H9 (cell line): ENCODE measurements around the gene TENT5C. TPM values are rescaled to one million over a fixed set of nuclear protein-coding genes. Genes with fewer than 3 reads are reported as not detected.

Experiments
- DNase-seq: peaks from one replicate; pipeline ENCODE4 v3.0.0-alpha.2; 2017
- H2AFZ ChIP-seq: one replicate; pipeline ENCODE4 v1.6.1; 2013; ENCODE audit warnings: mild to moderate bottlenecking, low read length, control low read depth, moderate library complexity
- H2AK5ac ChIP-seq: 2 replicates; pipeline ENCODE4 v1.6.1; 2013; ENCODE audit warnings: low read length, control low read depth, mixed read lengths; ENCODE audit not compliant: insufficient read length
- H2BK120ac ChIP-seq: one replicate; pipeline ENCODE4 v1.6.1; 2013; ENCODE audit warnings: low read depth, mild to moderate bottlenecking, low read length, control low read depth, inconsistent platforms; ENCODE audit not compliant: poor library complexity, severe bottlenecking
- H2BK12ac ChIP-seq: 2 replicates; pipeline ENCODE4 v1.6.1; 2013; ENCODE audit warnings: low read length, control low read depth, mixed read lengths, low read depth; ENCODE audit not compliant: insufficient read length
- H2BK15ac ChIP-seq: 2 replicates; pipeline ENCODE4 v1.6.1; 2013; ENCODE audit warnings: low read depth, low read length, control low read depth
- H2BK20ac ChIP-seq: one replicate; pipeline ENCODE4 v1.6.1; 2013; ENCODE audit warnings: low read depth, mild to moderate bottlenecking, low read length, control low read depth, inconsistent platforms; ENCODE audit not compliant: poor library complexity, severe bottlenecking
- H2BK5ac ChIP-seq: 2 replicates; pipeline ENCODE4 v1.6.1; 2013; ENCODE audit warnings: low read length, control low read depth, mixed read lengths; ENCODE audit not compliant: insufficient read length
- H3K14ac ChIP-seq: 2 replicates; pipeline ENCODE4 v1.6.1; 2013; ENCODE audit warnings: low read length, control low read depth; ENCODE audit not compliant: insufficient read depth
- H3K18ac ChIP-seq: 2 replicates; pipeline ENCODE4 v1.6.1; 2013; ENCODE audit warnings: low read depth, mild to moderate bottlenecking, mixed read lengths, low read length, control low read depth; ENCODE audit not compliant: insufficient read length
- H3K23ac ChIP-seq: 2 replicates; pipeline ENCODE4 v1.6.1; 2013; ENCODE audit warnings: low read length, control low read depth, mixed read lengths, low read depth; ENCODE audit not compliant: insufficient read length
- H3K23me2 ChIP-seq: 2 replicates; pipeline ENCODE4 v1.6.1; 2013; ENCODE audit warnings: low read depth, mild to moderate bottlenecking, mixed read lengths, low read length, control low read depth; ENCODE audit not compliant: insufficient read length, poor library complexity, severe bottlenecking
- H3K27ac ChIP-seq: 2 replicates; pipeline ENCODE4 v1.5.1; 2013; ENCODE audit warnings: low read length, control low read depth, mixed read lengths, low read depth; ENCODE audit not compliant: insufficient read length
- H3K27me3 ChIP-seq: 2 replicates; pipeline ENCODE4 v1.6.1; 2013; ENCODE audit warnings: low read length, control low read depth, inconsistent platforms; ENCODE audit not compliant: insufficient read depth
- H3K4ac ChIP-seq: 2 replicates; pipeline ENCODE4 v1.6.1; 2013; ENCODE audit warnings: low read depth, mild to moderate bottlenecking, control low read depth, inconsistent platforms, low read length, moderate library complexity
- H3K4me1 ChIP-seq: 2 replicates; pipeline ENCODE4 v1.6.1; 2013; ENCODE audit warnings: low read length, control low read depth, inconsistent platforms; ENCODE audit not compliant: insufficient read depth
- H3K4me2 ChIP-seq: 2 replicates; pipeline ENCODE4 v1.6.1; 2013; ENCODE audit warnings: low read length, control low read depth, mixed read lengths; ENCODE audit not compliant: insufficient read length, insufficient read depth
- H3K56ac ChIP-seq: 2 replicates; pipeline ENCODE4 v1.6.1; 2013; ENCODE audit warnings: low read depth, mild to moderate bottlenecking, mixed read lengths, low read length, control low read depth; ENCODE audit not compliant: insufficient read length
- H3K79me1 ChIP-seq: 2 replicates; pipeline ENCODE4 v1.6.1; 2013; ENCODE audit warnings: low read depth, mild to moderate bottlenecking, moderate library complexity, low read length, control low read depth, inconsistent platforms; ENCODE audit not compliant: insufficient read depth, poor library complexity, severe bottlenecking
- H3K79me2 ChIP-seq: 2 replicates; pipeline ENCODE4 v1.6.1; 2013; ENCODE audit warnings: low read length, control low read depth, inconsistent platforms; ENCODE audit not compliant: insufficient read depth
- H3K9ac ChIP-seq: 2 replicates; pipeline ENCODE4 v1.6.1; 2013; ENCODE audit warnings: low read length, control low read depth, mixed read lengths; ENCODE audit not compliant: insufficient read length; ENCODE audit errors: extremely low read depth
- H3K9me3 ChIP-seq: one replicate; pipeline ENCODE4 v1.6.1; 2013; ENCODE audit warnings: low read depth, low read length, inconsistent platforms; ENCODE audit not compliant: control insufficient read depth
- H3T11ph ChIP-seq: one replicate; pipeline ENCODE4 v1.6.1; 2013; ENCODE audit warnings: mild to moderate bottlenecking, low read length, control low read depth, inconsistent platforms
- H4K20me1 ChIP-seq: one replicate; pipeline ENCODE4 v1.6.1; 2013; ENCODE audit not compliant: control insufficient read depth, insufficient read length, insufficient read depth
- H4K5ac ChIP-seq: 2 replicates; pipeline ENCODE4 v1.6.1; 2013; ENCODE audit warnings: low read depth, mild to moderate bottlenecking, mixed read lengths, low read length, control low read depth; ENCODE audit not compliant: insufficient read length
- H4K8ac ChIP-seq: replicated peaks from 2 replicates; pipeline ENCODE4 v1.6.1; 2013; ENCODE audit warnings: low read length, control low read depth, mixed read lengths, low read depth; ENCODE audit not compliant: insufficient read length
- H4K91ac ChIP-seq: 2 replicates; pipeline ENCODE4 v1.6.1; 2013; ENCODE audit warnings: low read depth, mild to moderate bottlenecking, moderate library complexity, mixed read lengths, low read length, control low read depth; ENCODE audit not compliant: insufficient read length
- H3K27ac Mint-ChIP-seq, 3 experiments: 2 replicates in 2 of 3; 3 replicates in 1 of 3; pipeline ENCODE4 v1.8.0; 2020 to 2021; ENCODE audit warnings: mixed read lengths in 3 of 3, mild to moderate bottlenecking in 1 of 3, moderate library complexity in 1 of 3
- H3K27me3 Mint-ChIP-seq: 2 replicates; pipeline ENCODE4 v1.8.0; 2021; ENCODE audit warnings: low read depth, mild to moderate bottlenecking, moderate library complexity, mixed read lengths
- H3K36me3 Mint-ChIP-seq, 3 experiments: 2 replicates in 2 of 3; 3 replicates in 1 of 3; pipeline ENCODE4 v1.8.0; 2020 to 2021; ENCODE audit warnings: low read depth in 3 of 3, mixed read lengths in 3 of 3; ENCODE audit not compliant: insufficient read depth in 1 of 3
- H3K4me1 Mint-ChIP-seq, 2 experiments: 2 replicates each; pipeline ENCODE4 v1.8.0; 2020; ENCODE audit warnings: mixed read lengths in 2 of 2
- H3K4me3 Mint-ChIP-seq, 2 experiments: 2 replicates in 1 of 2; 3 replicates in 1 of 2; pipeline ENCODE4 v1.8.0; 2020 to 2021; ENCODE audit warnings: mild to moderate bottlenecking in 2 of 2, mixed read lengths in 2 of 2, moderate library complexity in 1 of 2
- H3K9me3 Mint-ChIP-seq, 2 experiments: 2 replicates in 1 of 2; 3 replicates in 1 of 2; pipeline ENCODE4 v1.8.0; 2020; ENCODE audit warnings: mild to moderate bottlenecking in 2 of 2, mixed read lengths in 2 of 2, moderate library complexity in 1 of 2
- WGBS: extraction: QIAGEN DNeasy Blood & Tissue Kit; methylation state at CpG from one replicate; pipeline ENCODE4 v1.1.7; 2013; ENCODE audit warnings: missing lambda C conversion rate, low lambda C conversion rate, mixed read lengths; ENCODE audit not compliant: insufficient read length; ENCODE audit errors: extremely low coverage; 5-methylcytosine and 5-hydroxymethylcytosine counted together
- total RNA-seq: library from RNA; stranded (reverse); gene quantifications from 2 replicates; pipeline ENCODE4 v1.2.1, GENCODE V29; 2021
- TF ChIP-seq, protein P1 (sequence below): fragments of 200-600 bp; sonication (generic); conservative IDR thresholded peaks from 3 replicates; pipeline ENCODE4 v1.8.0; 2021; ENCODE audit warnings: antibody characterized with exemption, mild to moderate bottlenecking

Gene TENT5C
- total RNA-seq, 1 experiment from 2014 or later: 0.37 TPM

DNA sequence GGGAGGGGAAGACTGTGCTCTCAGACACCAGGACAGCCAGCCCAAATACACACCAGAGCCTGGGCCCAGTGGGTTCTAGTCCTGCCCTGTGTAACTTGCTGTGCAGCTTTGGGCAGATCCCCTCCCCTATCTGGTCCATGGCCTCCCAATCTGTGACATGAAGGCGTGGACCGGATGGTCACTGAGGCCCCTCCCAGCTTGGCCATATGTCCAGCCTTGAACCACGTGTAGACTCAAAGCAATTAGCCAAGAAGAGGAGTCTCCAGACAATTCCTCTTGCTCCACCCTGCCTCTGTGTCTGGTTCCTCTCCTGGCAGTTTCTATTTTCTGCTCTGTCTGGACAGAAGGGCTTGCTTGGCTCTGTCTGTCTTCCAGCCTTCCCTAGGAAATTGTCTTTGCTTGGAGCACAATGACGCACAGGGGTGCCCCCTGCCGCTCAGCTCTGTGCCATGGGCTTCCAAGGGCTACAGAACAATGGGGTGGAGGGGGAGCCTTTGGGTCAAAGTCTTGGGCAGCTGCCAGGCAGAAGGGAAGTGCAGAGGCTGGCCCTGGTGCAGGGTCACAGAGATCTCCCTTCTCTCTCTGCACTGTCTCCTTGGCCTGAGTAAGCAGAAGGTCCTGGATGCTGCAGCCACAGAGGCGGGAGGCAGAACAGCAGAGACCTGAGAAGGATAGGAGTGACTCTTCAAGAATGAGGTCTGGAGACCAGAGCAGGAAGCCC lies 66.1 kb downstream of the TENT5C start:
- no peak overlapping the region for H2BK15ac ChIP-seq
- Mint-ChIP-seq H3K36me3 (no peaks in the 10 kb centered on the region), H3K27me3 (peaks cover 1% of the 10 kb centered on the region), H3K27ac (peak overlapping the region in 1 of 3 experiments; percentile 68; a peak in 3 of 7 replicates), H3K4me3 (no peak overlapping the region), H3K9me3 (no peaks in the 10 kb centered on the region), H3K4me1 (peaks cover 22% of the 10 kb centered on the region in 2 experiments)
- H2BK12ac ChIP-seq: no peak overlapping the region
- H2AK5ac ChIP-seq: no peak overlapping the region
- no peak overlapping the region for H2BK120ac ChIP-seq
- H3T11ph ChIP-seq: no peak overlapping the region
- no peak overlapping the region for H3K4ac ChIP-seq
- H4K8ac ChIP-seq: no peak overlapping the region
- no peaks in the 10 kb centered on the region for H3K4me1 ChIP-seq
- no peak overlapping the region for H4K91ac ChIP-seq
- no peak overlapping the region for H3K27ac ChIP-seq
- no CpG with 5 or more reads among the region's 6 CpGs for whole genome bisulfite sequencing
- no peaks in the 10 kb centered on the region for H3K27me3 ChIP-seq
- DNase-seq: peak; percentile 72
- H3K79me1 ChIP-seq: no peaks in the 10 kb centered on the region
- no peaks in the 10 kb centered on the region for H3K9me3 ChIP-seq
- H2AFZ ChIP-seq: no peak overlapping the region
- H3K9ac ChIP-seq: no peak overlapping the region
- H3K79me2 ChIP-seq: no peaks in the 10 kb centered on the region
- no peak overlapping the region for H3K4me2 ChIP-seq
- no peak overlapping the region for H3K18ac ChIP-seq
- TF ChIP-seq, protein P1, sequence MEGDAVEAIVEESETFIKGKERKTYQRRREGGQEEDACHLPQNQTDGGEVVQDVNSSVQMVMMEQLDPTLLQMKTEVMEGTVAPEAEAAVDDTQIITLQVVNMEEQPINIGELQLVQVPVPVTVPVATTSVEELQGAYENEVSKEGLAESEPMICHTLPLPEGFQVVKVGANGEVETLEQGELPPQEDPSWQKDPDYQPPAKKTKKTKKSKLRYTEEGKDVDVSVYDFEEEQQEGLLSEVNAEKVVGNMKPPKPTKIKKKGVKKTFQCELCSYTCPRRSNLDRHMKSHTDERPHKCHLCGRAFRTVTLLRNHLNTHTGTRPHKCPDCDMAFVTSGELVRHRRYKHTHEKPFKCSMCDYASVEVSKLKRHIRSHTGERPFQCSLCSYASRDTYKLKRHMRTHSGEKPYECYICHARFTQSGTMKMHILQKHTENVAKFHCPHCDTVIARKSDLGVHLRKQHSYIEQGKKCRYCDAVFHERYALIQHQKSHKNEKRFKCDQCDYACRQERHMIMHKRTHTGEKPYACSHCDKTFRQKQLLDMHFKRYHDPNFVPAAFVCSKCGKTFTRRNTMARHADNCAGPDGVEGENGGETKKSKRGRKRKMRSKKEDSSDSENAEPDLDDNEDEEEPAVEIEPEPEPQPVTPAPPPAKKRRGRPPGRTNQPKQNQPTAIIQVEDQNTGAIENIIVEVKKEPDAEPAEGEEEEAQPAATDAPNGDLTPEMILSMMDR: peak; percentile 52; the same call in 2 of the 3 replicates
- no peak overlapping the region for H3K23ac ChIP-seq
- no peak overlapping the region for H2BK5ac ChIP-seq
- H2BK20ac ChIP-seq: no peak overlapping the region
- no peak overlapping the region for H4K5ac ChIP-seq
- no peak overlapping the region for H3K56ac ChIP-seq
- no peaks in the 10 kb centered on the region for H4K20me1 ChIP-seq
- H3K14ac ChIP-seq: no peak overlapping the region; the same call in 1 of the 2 replicates
- no peaks in the 10 kb centered on the region for H3K23me2 ChIP-seq
